Measurements from ENCODE around the gene QRICH2.
"Not testable (repeated sequence)": the region's sequence is repeated elsewhere in the genome, so short reads cannot be mapped to it uniquely, and the experiment has no call there.

Gene QRICH2

GRCh38 chr17:76307966-76308338 lies at the start of gene QRICH2:
Gene QRICH2, minus strand, starts transcription at chr17:76308276. Its CDS starts 278 bp downstream, at chr17:76307998.
- DNase-seq = no peak

GRCh38 chr17:76357597-76358158 lies 49.6 kb upstream of the QRICH2 start:
- no peak for DNase-seq

GRCh38 chr17:76356803-76357456 lies 48.9 kb upstream of the QRICH2 start:
- DNase-seq = no peak

- no peak for DNase-seq
These were observed 46.8 kb upstream of the QRICH2 start for GRCh38 chr17:76354747-76355310.

- DNase-seq = no peak
These were observed 46.2 kb upstream of the QRICH2 start for GRCh38 chr17:76354317-76354729.

GRCh38 chr17:76353599-76354316 lies 45.7 kb upstream of the QRICH2 start, which contains the start of gene PRPSAP1:
Gene PRPSAP1, minus strand, starts transcription at chr17:76353916. Its CDS starts 213 bp downstream, at chr17:76353703.
- peak; percentile 91 to 95 for DNase-seq

- DNase-seq = no peak
These were observed 45.0 kb upstream of the QRICH2 start for GRCh38 chr17:76353004-76353598.

- no peak for DNase-seq
These were observed 43.5 kb upstream of the QRICH2 start for GRCh38 chr17:76351526-76352071.

GRCh38 chr17:76350463-76350862 lies 42.4 kb upstream of the QRICH2 start:
- DNase-seq = no peak

- not testable (repeated sequence) for DNase-seq
These were observed 38.9 kb upstream of the QRICH2 start for GRCh38 chr17:76346936-76347335.

GRCh38 chr17:76345377-76345974 lies 37.4 kb upstream of the QRICH2 start:
- no peak for DNase-seq

- no peak for DNase-seq
These were observed 35.0 kb upstream of the QRICH2 start for GRCh38 chr17:76343106-76343505.

- DNase-seq = no peak
These were observed 33.2 kb upstream of the QRICH2 start for GRCh38 chr17:76341301-76341700.

GRCh38 chr17:76337413-76337777 lies 29.3 kb upstream of the QRICH2 start:
- DNase-seq = no peak

GRCh38 chr17:76336756-76337412 lies 28.8 kb upstream of the QRICH2 start:
- DNase-seq = no peak

GRCh38 chr17:76335716-76336381 lies 27.8 kb upstream of the QRICH2 start:
- DNase-seq = no peak

- DNase-seq = no peak
These were observed 25.8 kb upstream of the QRICH2 start for GRCh38 chr17:76333673-76334505.

GRCh38 chr17:76331083-76331482 lies 23.0 kb upstream of the QRICH2 start:
- no peak for DNase-seq

- no peak for DNase-seq
These were observed 21.6 kb upstream of the QRICH2 start for GRCh38 chr17:76329664-76330063.

- DNase-seq = no peak
These were observed 19.6 kb upstream of the QRICH2 start for GRCh38 chr17:76327696-76328095.

- DNase-seq = no peak
These were observed 18.2 kb upstream of the QRICH2 start for GRCh38 chr17:76326306-76326705.
